Stimulated activated CD4-positive, alpha-beta T cell treated with anti-CD3 and anti-CD28 coated beads, TNF-alpha, amount 100 ng/mL, for 48 hours (primary cell): ENCODE measurements around the gene KATNAL1.
"Not testable (repeated sequence)": the region's sequence is repeated elsewhere in the genome, so short reads cannot be mapped to it uniquely, and the experiment has no call there.

Experiments
- DNase-seq, 3 donors: peaks; one replicate each; pipeline ENCODE4 v3.0.0-alpha.2; 2020; ENCODE audit warnings: low read depth in 3 of 3

The KATNAL1 gene

GRCh38 chr13:30212256-30212655, 95.1 kb downstream of the KATNAL1 start:
- DNase-seq, result no peak

GRCh38 chr13:30211745-30212144, 95.6 kb downstream of the KATNAL1 start:
- no peak for DNase-seq

GRCh38 chr13:30204564-30204963, 102.8 kb downstream of the KATNAL1 start:
- DNase-seq, result no peak

- DNase-seq, result no peak
Measured at GRCh38 chr13:30196025-30196424, 111.3 kb downstream of the KATNAL1 start.

- DNase-seq, result no peak
Measured at GRCh38 chr13:30194906-30195305, 112.4 kb downstream of the KATNAL1 start.

GRCh38 chr13:30193279-30194234, 113.8 kb downstream of the KATNAL1 start:
- no peak for DNase-seq

- no peak for DNase-seq
Measured at GRCh38 chr13:30192320-30193093, 114.8 kb downstream of the KATNAL1 start.

- DNase-seq, result no peak
Measured at GRCh38 chr13:30191491-30192100, 115.8 kb downstream of the KATNAL1 start.

- DNase-seq, result no peak
Measured at GRCh38 chr13:30186634-30187415, 120.5 kb downstream of the KATNAL1 start.

- DNase-seq, result no peak
Measured at GRCh38 chr13:30181888-30182651, 125.3 kb downstream of the KATNAL1 start.

GRCh38 chr13:30179597-30180276, 127.6 kb downstream of the KATNAL1 start:
- no peak for DNase-seq

- DNase-seq, result no peak
Measured at GRCh38 chr13:30178976-30179375, 128.4 kb downstream of the KATNAL1 start.

- no peak for DNase-seq
Measured at GRCh38 chr13:30175166-30175565, 132.2 kb downstream of the KATNAL1 start.

- DNase-seq, result not testable (repeated sequence)
Measured at GRCh38 chr13:30174250-30174649, 133.1 kb downstream of the KATNAL1 start.

- DNase-seq, result no peak
Measured at GRCh38 chr13:30173303-30173610, 134.1 kb downstream of the KATNAL1 start.

- DNase-seq, result no peak
Measured at GRCh38 chr13:30172593-30173302, 134.6 kb downstream of the KATNAL1 start.

GRCh38 chr13:30170569-30170968, 136.8 kb downstream of the KATNAL1 start:
- DNase-seq, result no peak

GRCh38 chr13:30169442-30169841, 137.9 kb downstream of the KATNAL1 start:
- no peak for DNase-seq

- DNase-seq, result no peak
Measured at GRCh38 chr13:30165796-30166195, 141.6 kb downstream of the KATNAL1 start.

GRCh38 chr13:30165071-30165470, 142.3 kb downstream of the KATNAL1 start:
- no peak for DNase-seq
